AG09309 (cell line): Measurements from ENCODE around the gene SLC39A9.
"Not testable (repeated sequence)": the region's sequence is repeated elsewhere in the genome, so short reads cannot be mapped to it uniquely, and the experiment has no call there.

Source experiments
- DNase-seq: peaks from one replicate; pipeline ENCODE4 v3.0.0-alpha.2; 2010; ENCODE audit warnings: low read depth
- H3K4me3 ChIP-seq: 2 replicates; pipeline ENCODE4 v1.5.1; 2011; ENCODE audit warnings: mild to moderate bottlenecking, low read depth, low read length, moderate library complexity; ENCODE audit not compliant: control insufficient read depth
- TF ChIP-seq, protein P1 (sequence below): IDR thresholded peaks from 2 replicates; pipeline ENCODE4 v1.5.1; 2011; ENCODE audit warnings: mild to moderate bottlenecking, low read depth, low read length, inconsistent platforms; ENCODE audit not compliant: insufficient read depth, control insufficient read depth; ENCODE audit errors: missing control alignments

Gene SLC39A9

DNA sequence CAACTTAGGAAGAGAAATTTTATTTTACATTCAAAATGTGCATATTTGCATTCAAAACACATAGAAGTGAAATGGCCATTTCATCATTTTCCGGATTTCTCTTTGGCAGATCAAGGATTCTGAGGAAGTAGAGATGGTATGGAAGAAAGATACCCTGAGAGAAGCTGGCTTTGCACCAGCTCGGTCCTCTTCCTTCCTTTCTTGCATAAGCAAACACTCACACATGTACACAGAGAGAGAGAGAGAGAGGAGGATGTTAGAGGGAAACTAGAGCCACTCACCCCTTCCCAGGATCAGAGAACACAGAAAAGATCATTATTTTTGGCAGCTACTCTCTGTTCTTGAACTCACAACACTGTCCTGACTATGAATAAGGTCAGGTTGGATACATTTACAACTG is 70.5 kb downstream of the SLC39A9 start:
- no peak for DNase-seq

DNA sequence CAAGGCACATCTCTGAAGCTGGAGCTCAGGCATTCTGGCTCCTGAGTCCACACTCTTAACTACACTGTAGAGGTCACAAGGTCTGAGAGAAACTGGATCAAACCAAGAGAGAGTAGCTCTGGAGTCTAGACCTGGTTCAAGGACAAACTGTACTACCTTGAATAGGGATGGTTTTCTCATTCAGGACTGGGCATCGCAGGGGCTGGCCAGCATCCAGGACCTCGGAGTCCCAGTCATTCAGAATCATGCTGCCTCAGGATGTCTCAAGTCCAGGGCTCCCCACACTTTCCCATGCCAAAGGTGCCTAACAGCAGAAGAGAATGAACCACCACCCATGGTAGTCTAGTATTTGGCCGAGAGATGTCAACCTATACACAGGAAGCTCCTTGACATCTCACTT is 72.9 kb downstream of the SLC39A9 start:
- DNase-seq: no peak
- TF ChIP-seq, protein P1, sequence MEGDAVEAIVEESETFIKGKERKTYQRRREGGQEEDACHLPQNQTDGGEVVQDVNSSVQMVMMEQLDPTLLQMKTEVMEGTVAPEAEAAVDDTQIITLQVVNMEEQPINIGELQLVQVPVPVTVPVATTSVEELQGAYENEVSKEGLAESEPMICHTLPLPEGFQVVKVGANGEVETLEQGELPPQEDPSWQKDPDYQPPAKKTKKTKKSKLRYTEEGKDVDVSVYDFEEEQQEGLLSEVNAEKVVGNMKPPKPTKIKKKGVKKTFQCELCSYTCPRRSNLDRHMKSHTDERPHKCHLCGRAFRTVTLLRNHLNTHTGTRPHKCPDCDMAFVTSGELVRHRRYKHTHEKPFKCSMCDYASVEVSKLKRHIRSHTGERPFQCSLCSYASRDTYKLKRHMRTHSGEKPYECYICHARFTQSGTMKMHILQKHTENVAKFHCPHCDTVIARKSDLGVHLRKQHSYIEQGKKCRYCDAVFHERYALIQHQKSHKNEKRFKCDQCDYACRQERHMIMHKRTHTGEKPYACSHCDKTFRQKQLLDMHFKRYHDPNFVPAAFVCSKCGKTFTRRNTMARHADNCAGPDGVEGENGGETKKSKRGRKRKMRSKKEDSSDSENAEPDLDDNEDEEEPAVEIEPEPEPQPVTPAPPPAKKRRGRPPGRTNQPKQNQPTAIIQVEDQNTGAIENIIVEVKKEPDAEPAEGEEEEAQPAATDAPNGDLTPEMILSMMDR: no peak

More for the DNA sequence above, 70.5 kb downstream of the SLC39A9 start:
- H3K4me3 ChIP-seq: no peak overlapping the region
- TF ChIP-seq, protein P1: no peak

DNA sequence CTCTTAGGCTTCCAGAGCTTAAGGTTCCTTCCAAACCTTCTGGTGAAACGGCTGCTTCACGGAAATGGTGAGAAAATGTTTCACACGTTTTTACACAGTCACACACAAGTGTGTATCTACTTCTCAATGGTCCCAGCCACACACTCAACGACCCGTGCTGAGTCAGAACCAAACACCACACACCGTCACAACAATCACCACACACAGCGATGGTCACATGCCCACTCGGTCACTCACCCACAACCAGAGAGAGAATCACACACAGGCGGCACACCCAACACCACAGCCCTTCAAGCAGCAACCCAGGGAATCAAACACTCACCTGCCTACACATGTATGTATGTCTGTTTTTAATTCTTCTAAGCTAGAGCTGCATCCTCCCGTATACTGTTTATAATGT is 73.4 kb downstream of the SLC39A9 start:
- H3K4me3 ChIP-seq: no peak overlapping the region
- TF ChIP-seq, protein P1: no peak
- no peak for DNase-seq

More for the DNA sequence above, 72.9 kb downstream of the SLC39A9 start:
- no peak overlapping the region for H3K4me3 ChIP-seq

DNA sequence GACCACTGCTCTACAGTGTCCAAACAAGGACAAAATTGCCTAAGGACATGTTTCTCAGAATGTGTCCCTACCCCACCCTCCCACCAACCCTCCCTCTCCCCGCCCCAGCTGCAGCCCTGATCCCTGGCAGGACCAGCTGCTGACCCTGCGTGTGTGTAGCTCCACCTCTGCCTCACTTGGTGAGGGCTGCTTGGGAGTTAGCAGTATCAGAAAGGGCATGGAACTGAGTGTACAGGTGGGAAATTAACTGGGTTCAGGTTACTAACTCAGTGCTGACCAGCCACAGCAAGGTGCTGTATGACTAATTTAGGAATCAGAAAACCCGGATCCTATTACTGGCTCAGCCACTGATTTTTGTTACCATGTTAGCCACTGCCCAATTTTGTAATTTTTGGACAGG is 74.8 kb downstream of the SLC39A9 start:
- DNase-seq: no peak
- no peak overlapping the region for H3K4me3 ChIP-seq
- TF ChIP-seq, protein P1: no peak

DNA sequence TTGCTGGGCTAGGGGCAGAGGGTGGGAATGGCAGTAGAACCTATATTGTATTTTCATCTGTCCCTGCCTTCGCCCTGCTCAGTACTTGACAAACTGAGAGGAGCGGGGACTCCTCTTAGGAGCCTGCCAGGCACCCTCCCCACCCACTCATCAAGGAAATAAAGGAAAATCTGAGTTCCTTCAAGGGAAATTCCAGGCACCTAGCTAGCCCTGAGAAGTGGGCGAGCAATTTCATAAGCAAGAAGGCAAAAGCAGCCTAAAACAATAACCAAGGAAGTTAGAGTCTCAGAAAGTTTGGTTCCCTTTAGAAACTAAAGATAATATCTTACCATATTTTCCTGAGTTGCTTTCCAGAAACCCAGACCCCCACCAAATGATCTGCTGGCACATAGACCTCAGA is 75.5 kb downstream of the SLC39A9 start:
- no peak for DNase-seq
- H3K4me3 ChIP-seq: no peak overlapping the region
- TF ChIP-seq, protein P1: no peak

DNA sequence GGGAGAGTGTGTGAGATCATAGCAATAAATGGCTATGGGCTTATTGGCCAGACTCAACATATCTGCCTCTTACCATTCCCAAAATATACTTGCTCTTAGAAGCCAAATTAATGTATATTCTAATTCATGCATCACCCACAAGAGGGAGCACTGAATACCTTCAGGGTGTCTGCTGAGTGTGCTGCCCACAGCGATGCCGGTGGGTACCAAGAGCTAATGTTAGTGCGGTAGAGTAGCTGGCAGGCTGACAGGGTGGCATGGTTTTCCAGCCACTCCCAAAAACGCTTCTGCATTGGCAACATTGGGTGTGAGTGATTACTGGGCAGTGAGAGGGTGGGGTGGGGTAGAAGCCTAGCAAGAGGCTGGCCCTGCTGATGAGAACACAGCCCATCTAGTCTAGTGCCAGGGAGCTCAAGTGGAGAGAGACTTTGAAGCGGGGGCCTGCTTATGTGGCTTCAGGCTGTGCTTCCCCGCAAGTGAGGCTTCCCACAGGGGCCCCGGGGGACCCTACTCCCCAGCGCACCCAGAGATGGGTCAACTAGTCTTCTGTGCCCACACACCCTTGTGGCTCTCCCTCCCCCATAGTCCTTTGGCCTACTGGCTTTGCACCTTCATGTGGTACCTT is 76.8 kb downstream of the SLC39A9 start:
- DNase-seq: no peak
- H3K4me3 ChIP-seq: no peak overlapping the region
- TF ChIP-seq, protein P1: peak; percentile 35

DNA sequence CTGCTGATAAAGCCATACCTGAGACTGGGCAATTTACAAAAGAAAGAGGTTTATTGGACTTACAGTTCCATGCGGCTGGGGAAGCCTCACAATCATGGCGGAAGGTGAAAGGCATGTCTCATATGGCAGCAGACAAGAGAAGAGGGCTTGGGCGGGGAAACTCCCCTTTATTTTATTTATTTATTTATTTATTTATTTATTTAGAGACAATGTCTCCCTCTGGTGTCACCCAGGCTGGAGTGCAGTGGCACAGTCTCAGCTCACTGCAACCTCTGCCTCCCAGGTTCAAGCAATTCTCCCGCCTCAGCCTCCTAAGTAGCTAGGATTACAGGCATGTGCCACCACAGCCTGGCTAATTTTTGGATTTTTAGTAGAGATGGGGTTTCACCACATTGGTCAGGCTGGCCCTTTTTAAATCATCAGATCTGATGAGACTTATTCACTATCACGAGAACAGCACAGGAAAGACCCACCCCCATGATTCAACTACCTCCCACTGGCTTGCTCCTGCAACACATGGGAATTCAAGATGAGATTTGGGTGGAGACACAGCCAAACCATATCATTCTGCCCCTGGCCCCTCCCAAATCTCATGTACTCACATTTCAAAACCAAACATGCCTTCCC is 78.4 kb downstream of the SLC39A9 start:
- DNase-seq, H3K4me3 ChIP-seq: not testable (repeated sequence)

DNA sequence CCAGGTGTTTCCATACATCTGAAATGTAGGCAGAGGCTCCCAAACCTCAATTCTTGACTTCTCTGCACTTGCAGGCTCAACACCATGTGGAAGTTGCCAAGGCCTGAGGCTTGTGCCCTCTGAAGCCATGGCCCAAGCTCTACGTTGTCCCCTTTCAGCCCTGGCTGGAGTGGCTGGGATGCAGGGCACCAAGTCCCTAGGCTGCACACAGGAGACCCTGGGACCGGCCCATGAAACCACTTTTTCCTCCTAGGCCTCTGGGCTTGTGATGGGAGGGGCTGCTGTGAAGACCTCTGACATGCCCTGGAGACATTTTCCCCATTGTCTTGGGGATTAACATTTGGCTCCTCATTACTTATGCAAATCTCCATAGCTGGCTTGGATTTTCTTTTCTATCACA is 79.6 kb downstream of the SLC39A9 start:
- H3K4me3 ChIP-seq, DNase-seq: not testable (repeated sequence)
